Measurements from ENCODE around the gene SYNJ2. TPM values are rescaled to one million over a fixed set of nuclear protein-coding genes. Genes with fewer than 3 reads are reported as not detected.

Gene SYNJ2
- total and polyA plus RNA-seq, 3 donors from 2014 or later = 5.8 to 17.7 (median 7.6) TPM

- Histone ChIP-seq H3K27ac (no peak overlapping the region), H3K4me3 (no peak overlapping the region), H3K27me3 (no peaks in the 10 kb centered on the region), H3K9me3 (no peaks in the 10 kb centered on the region), H3K4me1 (no peaks in the 10 kb centered on the region), H3K36me3 (ENCODE audit: low read depth, missing control alignments) (no peaks in the 10 kb centered on the region)
- DNase-seq = no peak
- 89 to 90% methylated on average over 15 of the region's 15 CpGs for WGBS, 2 donors
- no peak for TF ChIP-seq CTCF (IDR thresholded peaks at IDR 0.05)
- no peak for TF ChIP-seq POLR2A (IDR thresholded peaks at IDR 0.05)
- intact Hi-C loops (cut with DNase I; ENCODE audit: low total_unique reads) = no loop called here
These were observed 15.4 kb downstream of the SYNJ2 start for GRCh38 chr6:157996918-157997702.

- TF ChIP-seq POLR2A (IDR thresholded peaks at IDR 0.05) (no peak), CTCF (IDR thresholded peaks at IDR 0.05) (no peak)
- Histone ChIP-seq H3K4me1 (no peaks in the 10 kb centered on the region), H3K4me3 (no peak overlapping the region), H3K36me3 (ENCODE audit: low read depth, missing control alignments) (no peaks in the 10 kb centered on the region), H3K27me3 (no peaks in the 10 kb centered on the region), H3K27ac (no peak overlapping the region), H3K9me3 (no peaks in the 10 kb centered on the region)
- DNase-seq = no peak
- WGBS, 2 donors = 74 to 82% methylated on average over 6 of the region's 6 CpGs
- intact Hi-C loops (cut with DNase I; ENCODE audit: low total_unique reads) = no loop called here
These were observed 16.4 kb downstream of the SYNJ2 start for GRCh38 chr6:157997893-157998608.

- no peaks in the 10 kb centered on the region for H3K4me1 ChIP-seq
- H3K4me3 ChIP-seq = no peak overlapping the region
- TF ChIP-seq POLR2A (IDR thresholded peaks at IDR 0.05) (no peak), CTCF (IDR thresholded peaks at IDR 0.05) (no peak)
- no peaks in the 10 kb centered on the region for H3K9me3 ChIP-seq
- no peaks in the 10 kb centered on the region for H3K27me3 ChIP-seq
- no peaks in the 10 kb centered on the region for H3K36me3 ChIP-seq (ENCODE audit: low read depth, missing control alignments)
- DNase-seq = no peak
- 91 to 93% methylated on average over 7 of the region's 7 CpGs for WGBS, 2 donors
- intact Hi-C loops (cut with DNase I; ENCODE audit: low total_unique reads) = no loop called here
- H3K27ac ChIP-seq = no peak overlapping the region
These were observed 17.1 kb downstream of the SYNJ2 start for GRCh38 chr6:157998707-157999167.

- Histone ChIP-seq H3K27me3 (no peaks in the 10 kb centered on the region), H3K27ac (no peak overlapping the region), H3K4me3 (no peak overlapping the region), H3K9me3 (no peaks in the 10 kb centered on the region), H3K4me1 (no peaks in the 10 kb centered on the region), H3K36me3 (ENCODE audit: low read depth, missing control alignments) (no peaks in the 10 kb centered on the region)
- WGBS, 2 donors = 87 to 94% methylated on average over 8 to 12 of the region's 12 CpGs
- intact Hi-C loops (cut with DNase I; ENCODE audit: low total_unique reads) = no loop called here
- no peak for DNase-seq
- no peak for TF ChIP-seq CTCF (IDR thresholded peaks at IDR 0.05)
- TF ChIP-seq POLR2A (IDR thresholded peaks at IDR 0.05) = no peak
These were observed 17.7 kb downstream of the SYNJ2 start for GRCh38 chr6:157999168-158000051.
